Renal cortical epithelial cell (primary cell): ENCODE data around the gene CLMN. TPM values are rescaled to one million over a fixed set of nuclear protein-coding genes. Genes with fewer than 3 reads are reported as not detected.
"Not testable (repeated sequence)": the region's sequence is repeated elsewhere in the genome, so short reads cannot be mapped to it uniquely, and the experiment has no call there.

Source experiments
- DNase-seq: peaks from one replicate; pipeline ENCODE4 v3.0.0-alpha.2; 2011; ENCODE audit warnings: low read depth
- total RNA-seq: library from RNA; depleted of rRNA; stranded (reverse); fragments of >200 nt; gene quantifications from 2 replicates; pipeline ENCODE4 v1.2.3, GENCODE V29; 2014

Gene CLMN
- total RNA-seq, 1 donor from 2014 or later, result 30.3 TPM

DNA sequence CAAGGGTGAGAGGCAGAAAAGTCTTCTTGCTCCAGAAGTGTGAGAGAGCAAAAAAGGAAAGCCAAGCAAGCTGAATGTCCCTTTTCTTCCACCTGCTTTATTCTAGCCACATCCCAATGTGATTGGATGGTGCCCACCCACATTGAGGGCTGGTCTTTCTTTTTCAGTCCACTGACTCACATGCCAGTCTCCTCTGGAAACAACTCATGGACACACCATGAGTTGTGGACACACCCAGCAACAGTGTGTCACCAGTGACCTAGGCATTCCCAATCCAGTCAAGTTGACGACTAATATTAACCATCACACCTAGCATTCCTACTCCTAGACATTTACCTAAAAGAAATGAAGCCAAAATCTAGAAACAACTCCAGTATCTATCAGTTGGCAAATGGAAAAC, 155.2 kb downstream of the CLMN start:
- DNase-seq, result no peak

GRCh38 chr14:95163666-95164065, 156.0 kb downstream of the CLMN start:
- DNase-seq, result no peak

GRCh38 chr14:95163132-95163531, 156.6 kb downstream of the CLMN start:
- DNase-seq, result no peak

GRCh38 chr14:95162641-95163040, 157.1 kb downstream of the CLMN start:
- DNase-seq, result no peak

GRCh38 chr14:95157327-95158189, 162.2 kb downstream of the CLMN start, which contains the start of gene DICER1:
TSS of gene DICER1 (minus strand) at chr14:95157529. CDS start at chr14:95133458, 24,071 bp downstream.
- DNase-seq, result peak; percentile 70

- DNase-seq, result no peak
Observed at GRCh38 chr14:95157048-95157326, 162.7 kb downstream of the CLMN start.

GRCh38 chr14:95156161-95157047, 163.3 kb downstream of the CLMN start:
- peak; percentile 23 for DNase-seq

- DNase-seq, result no peak
Observed at GRCh38 chr14:95155045-95155444, 164.7 kb downstream of the CLMN start.

DNA sequence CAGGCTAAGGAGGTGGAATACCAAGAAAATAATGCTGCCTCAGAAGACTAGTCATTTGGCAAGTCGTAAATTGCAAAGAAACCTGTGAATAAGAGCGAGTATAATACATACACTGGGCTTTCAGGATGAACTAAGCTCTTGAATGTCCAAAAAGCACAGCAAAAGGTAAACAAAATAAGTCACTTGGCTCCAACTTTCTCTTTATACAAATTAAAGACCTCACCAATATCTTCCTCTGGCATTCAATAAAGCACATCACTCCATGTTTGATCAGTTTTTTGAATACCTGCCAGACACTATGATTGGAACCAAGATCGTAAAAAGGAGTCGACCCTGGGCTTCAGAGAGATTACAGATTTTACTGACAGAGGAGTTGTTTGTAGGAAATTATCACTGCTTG, 165.8 kb downstream of the CLMN start:
- no peak for DNase-seq

DNA sequence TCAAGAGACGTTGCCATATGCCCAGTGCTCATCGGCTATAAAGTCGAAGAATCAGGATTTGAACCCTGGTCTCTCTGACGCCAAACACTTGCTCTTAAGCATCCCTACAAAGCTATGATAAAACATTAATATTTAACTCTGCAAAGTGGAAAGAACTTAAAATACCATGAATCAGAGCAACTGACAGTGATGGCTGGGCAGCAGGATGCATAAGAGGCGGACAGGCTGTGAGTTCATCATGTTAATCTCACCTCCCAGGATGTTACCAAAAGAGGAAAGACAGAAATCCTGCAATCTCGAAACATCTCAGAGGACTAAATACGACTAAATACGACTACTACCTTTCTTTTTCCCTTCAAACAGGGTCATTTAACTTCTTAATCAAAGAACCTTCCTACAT, 168.1 kb downstream of the CLMN start:
- peak; percentile 27 for DNase-seq

- DNase-seq, result no peak
Observed at GRCh38 chr14:95150910-95151309, 168.8 kb downstream of the CLMN start.

DNA sequence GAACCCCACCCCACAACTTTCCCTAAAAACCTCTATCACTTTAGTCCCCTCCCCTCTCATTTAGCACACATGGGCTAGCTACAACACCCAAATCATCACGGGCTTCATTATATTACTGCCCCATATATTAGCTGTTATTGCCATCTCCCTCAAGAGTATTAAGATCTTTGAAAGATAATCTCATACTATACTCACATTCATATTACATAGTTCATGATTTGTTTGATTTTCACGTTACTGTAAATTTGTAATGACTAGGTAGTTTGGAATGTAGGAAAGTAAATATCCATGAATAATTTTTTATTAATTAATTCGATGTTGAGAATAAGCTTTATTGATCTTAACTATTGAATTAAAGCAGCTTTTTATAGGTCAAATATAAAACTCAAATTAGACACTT, 170.3 kb downstream of the CLMN start:
- DNase-seq, result no peak

DNA sequence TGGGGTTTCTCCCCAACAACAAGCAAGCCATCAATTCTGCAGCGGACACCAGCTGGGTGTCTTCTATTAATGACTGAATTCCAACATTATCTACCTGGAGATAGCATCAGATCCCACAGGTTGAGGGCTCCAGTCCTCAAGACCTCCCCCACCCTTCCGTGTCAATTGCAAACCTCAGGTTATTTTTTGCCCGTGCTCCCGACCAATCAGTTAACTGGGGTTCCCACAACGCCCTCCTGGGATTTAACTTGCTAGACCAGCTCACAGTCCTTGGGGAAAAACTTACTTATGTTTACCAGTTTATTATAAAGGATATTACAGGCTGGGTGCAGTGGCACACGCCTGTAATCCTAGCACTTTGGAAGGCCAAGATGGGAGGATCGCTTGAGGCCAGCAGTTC, 172.1 kb downstream of the CLMN start:
- no peak for DNase-seq

DNA sequence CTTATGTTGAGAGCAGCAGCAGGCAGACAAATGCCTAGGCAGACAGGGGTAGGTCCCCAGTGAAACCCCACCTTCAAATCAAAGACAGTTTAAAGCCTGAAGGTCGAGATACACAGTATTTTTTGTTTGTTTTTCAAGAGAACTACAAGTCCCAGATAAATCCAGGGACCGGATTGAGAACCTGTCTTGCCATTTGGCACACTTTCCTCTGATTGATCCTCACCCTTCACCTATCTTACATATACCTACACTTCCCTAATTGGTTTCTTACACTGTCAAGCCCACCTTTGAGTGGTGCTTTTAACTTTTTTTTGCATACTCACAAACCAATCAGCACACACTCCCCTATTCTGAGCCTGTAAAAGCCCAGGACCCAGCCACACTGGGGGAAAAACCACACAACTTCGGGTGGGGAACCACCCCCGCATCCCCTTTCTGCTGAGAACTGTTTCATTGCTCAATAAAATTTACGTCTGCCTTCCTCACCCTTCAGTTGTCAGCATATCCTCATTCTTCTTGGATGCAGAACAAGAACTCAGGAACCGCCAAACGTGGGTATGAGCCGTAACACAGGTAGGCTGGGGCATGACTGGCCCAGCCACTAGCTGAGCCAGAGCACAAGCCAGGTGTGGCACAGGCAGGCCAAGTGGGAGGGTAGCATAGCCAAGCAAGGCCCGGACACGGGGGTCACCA, 173.5 kb downstream of the CLMN start:
- no peak for DNase-seq

GRCh38 chr14:95144849-95145248, 174.9 kb downstream of the CLMN start:
- DNase-seq, result no peak

DNA sequence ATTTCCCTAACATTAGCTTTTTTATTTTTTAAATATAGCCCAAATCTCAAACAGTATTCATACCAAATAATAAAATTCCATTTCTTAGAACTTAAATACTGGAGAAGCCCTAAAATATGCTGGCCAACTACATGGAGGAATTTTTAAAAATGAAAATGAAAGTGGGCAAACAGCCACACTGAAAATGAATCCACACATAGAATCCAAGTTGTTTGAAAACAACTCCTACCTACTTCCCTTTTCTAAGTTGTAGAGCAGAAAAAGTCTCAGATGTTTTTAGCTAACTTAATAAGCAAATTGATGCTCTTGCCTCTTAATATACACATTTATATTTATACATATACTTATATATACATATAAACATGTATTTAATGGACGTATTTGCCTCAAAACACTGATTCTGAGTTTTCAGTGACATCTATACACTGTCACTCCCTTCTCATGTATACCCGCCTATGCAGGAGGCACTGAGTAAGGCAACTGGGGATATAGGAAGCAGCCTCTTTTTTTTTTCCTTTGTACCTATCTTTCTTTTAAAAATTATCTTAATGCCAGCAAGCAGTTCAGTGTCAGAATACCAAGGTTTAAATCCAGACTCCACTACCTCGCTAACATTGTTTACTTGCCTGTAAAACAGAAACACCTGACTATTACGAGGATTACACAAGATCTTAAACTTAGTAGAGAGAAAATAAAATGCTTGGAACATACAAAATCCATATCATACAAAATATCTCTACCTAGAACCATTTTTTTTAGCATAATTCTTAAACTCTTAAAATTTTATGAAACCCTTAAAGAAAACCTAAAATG, 175.7 kb downstream of the CLMN start:
- DNase-seq, result no peak

GRCh38 chr14:95142208-95142607, 177.5 kb downstream of the CLMN start:
- no peak for DNase-seq

DNA sequence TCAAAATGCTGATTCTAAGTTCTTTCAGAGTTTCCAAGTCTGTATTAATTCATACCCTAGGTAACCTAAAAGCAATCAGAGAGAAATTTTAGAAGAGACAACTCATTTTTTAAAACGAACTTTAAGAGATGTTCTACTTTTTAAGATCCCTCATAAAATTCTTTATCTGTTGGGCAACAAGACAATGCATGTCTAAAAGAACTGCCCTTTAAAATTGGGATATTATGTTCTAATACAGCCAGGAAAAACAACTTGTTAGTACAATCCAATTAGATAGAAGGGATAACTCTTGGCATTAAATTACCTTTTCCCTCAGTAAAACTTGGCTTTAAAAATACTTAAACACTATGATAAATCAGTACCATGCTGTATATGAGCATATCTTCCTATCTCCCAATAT, 178.0 kb downstream of the CLMN start:
- no peak for DNase-seq

DNA sequence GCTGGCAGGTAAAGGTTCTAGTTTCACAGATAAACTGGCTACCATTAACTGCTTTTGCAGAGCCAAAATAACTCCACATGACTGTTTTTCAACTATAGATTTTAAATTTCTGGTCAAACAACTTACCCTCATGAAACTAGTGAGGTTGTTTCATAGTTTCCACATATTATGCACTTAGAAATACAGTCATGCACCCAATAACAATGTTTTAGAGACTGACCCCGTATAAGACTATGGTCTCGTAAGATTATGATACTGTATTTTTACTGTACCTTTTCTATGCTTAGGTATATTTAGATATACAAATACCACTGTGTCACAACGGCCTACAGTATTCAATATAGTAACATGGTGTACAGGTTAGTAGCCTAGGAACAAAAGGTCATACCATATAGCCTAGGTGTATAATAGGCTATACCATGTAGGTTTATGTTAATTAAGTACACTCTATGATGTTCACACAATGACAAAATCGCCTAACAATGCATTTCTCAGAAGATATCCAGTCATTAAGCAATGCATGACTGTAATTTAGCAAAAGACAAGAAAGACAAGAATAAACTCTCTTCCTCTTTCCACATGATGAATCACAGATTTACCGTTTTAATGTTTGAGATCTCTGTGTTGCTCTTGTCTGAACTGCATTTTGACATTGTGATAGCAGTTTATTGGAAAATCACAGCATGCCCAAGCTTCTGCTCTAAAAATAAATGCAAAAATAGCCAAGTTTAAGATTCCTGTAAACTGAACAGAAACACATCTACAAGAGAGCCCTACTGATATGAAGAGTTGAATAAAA, 179.4 kb downstream of the CLMN start:
- peak; percentile 25 for DNase-seq

- DNase-seq, result no peak
Observed at GRCh38 chr14:95138876-95139275, 180.8 kb downstream of the CLMN start.

- DNase-seq, result not testable (repeated sequence)
Observed at GRCh38 chr14:95138455-95138854, 181.3 kb downstream of the CLMN start.
